Measurements from ENCODE around the gene ZFYVE27.

DNA sequence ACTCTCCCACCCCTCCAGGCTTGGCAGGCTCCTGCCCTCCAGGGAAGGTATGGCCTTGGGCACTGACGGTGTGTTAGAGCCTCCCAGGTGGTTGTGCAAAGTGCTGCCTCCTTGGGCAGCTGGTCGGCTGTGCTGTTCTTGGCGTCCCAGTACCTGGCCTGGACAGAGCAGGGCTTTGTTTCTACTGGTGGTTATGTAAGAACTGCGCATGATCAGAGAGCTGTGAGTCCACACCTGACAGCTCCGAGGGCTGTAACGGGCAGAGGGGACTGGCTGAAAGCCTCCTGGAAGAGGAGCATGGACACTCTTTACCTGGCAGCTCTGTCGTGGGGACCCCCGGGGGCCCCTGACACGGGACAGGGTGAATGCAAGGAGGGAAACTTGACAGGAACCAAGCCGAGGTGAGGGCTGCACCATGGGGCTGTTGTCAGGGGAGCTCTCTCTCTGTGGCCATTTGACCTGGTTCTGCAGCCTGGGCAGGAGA, 37.9 kb downstream of the ZFYVE27 start:
- TF ChIP-seq CTCF (conservative IDR thresholded peaks at IDR 0.05), result no peak
- no peak for TF ChIP-seq ZFX (IDR thresholded peaks at IDR 0.05)
